Choroid plexus epithelial cell (primary cell): Measurements from ENCODE around the gene CXCL12.

ENCODE experiments used
- DNase-seq: peaks from one replicate; pipeline ENCODE4 v3.0.0-alpha.2; 2010; ENCODE audit warnings: low read depth
- H3K4me3 ChIP-seq: 2 replicates; pipeline ENCODE4 v1.5.1; 2011; ENCODE audit warnings: low read depth, mild to moderate bottlenecking, control low read depth, low read length, moderate library complexity
- CTCF ChIP-seq: conservative IDR thresholded peaks from 2 replicates; pipeline ENCODE4 v1.5.1; 2011; ENCODE audit warnings: low read depth, mild to moderate bottlenecking, control low read depth, inconsistent platforms, low read length, moderate library complexity

The CXCL12 gene

GRCh38 chr10:44370731-44371248 is 14.1 kb downstream of the CXCL12 start:
- DNase-seq: no peak
- H3K4me3 ChIP-seq: no peak overlapping the region
- no peak for TF ChIP-seq CTCF

DNA sequence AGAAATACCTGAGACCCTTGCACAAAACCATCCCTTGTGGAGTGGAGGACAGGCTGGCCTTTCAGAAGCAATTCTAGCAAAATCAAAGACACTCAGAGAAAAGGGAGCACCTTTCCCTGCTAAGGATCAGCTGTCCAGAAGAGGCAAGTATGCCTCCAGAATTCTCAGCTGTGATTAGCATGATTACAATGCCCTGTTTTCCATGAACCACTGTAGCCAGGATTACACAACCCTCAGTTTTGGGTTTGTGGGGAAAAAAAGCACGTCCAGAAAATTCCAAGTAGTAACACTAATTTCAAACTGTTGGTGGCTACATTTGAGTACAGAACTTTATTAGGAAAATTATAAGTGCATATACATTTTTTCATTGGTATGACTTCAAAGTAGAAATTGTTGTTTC is 15.0 kb downstream of the CXCL12 start:
- no peak overlapping the region for H3K4me3 ChIP-seq
- no peak for TF ChIP-seq CTCF
- no peak for DNase-seq

GRCh38 chr10:44369296-44369695 is 15.6 kb downstream of the CXCL12 start:
- no peak for DNase-seq
- no peak for TF ChIP-seq CTCF
- H3K4me3 ChIP-seq: no peak overlapping the region

- no peak for TF ChIP-seq CTCF
- H3K4me3 ChIP-seq: no peak overlapping the region
- DNase-seq: no peak
These were observed 16.3 kb downstream of the CXCL12 start for GRCh38 chr10:44368637-44369036.

DNA sequence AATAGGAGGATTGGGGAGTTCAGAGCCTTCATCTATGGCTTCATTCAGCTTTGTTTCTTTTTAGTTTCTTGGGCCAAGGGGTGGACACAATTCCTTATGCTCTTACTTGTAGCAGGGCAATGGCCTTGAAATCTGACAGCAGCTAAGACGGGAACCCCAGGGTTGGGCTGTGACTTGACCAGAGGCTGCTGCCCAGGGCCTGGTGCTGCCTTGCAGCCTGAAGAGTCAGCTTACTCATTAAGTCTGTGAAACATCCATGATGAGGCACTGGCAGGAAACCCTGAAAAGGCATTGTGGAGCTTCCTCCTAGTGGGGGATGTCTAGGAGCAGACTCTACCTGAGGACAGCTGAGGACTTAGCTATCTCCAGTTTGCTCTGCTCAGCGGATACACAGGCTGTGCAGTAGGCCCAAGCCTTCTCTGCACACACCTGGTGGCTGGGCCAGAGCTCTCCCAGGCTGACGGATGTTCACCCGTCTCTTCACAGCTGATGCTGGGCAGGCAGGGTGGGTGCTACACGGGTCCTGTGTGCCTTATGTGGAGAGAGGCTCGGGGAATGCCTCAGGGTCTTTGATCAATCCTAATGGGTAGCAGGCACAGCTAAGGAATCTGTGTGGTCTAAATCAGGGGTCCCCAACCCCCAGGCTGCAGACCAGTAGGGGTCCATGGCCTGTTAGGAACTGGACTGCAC is 17.8 kb downstream of the CXCL12 start:
- no peak for DNase-seq
- H3K4me3 ChIP-seq: no peak overlapping the region
- no peak for TF ChIP-seq CTCF

- H3K4me3 ChIP-seq: no peak overlapping the region
- no peak for TF ChIP-seq CTCF
- no peak for DNase-seq
These were observed 20.3 kb downstream of the CXCL12 start for GRCh38 chr10:44364566-44364965.

- TF ChIP-seq CTCF: no peak
These were observed 21.2 kb downstream of the CXCL12 start for GRCh38 chr10:44363716-44364115.

More at GRCh38 chr10:44363716-44364115, 21.2 kb downstream of the CXCL12 start:
- H3K4me3 ChIP-seq: no peak overlapping the region
- no peak for DNase-seq
